ENCODE data around the gene ANKFN1. TPM values are rescaled to one million over a fixed set of nuclear protein-coding genes. Genes with fewer than 3 reads are reported as not detected.

ANKFN1 gene
- total and polyA plus RNA-seq, 3 donors from 2014 or later, result 3.7 to 11.4 (median 5.1) TPM

GRCh38 chr17:56157845-56158244, 4.6 kb downstream of the ANKFN1 start:
- Histone ChIP-seq H3K27me3 (no peaks in the 10 kb centered on the region), H3K36me3 (ENCODE audit: low read depth, missing control alignments) (no peaks in the 10 kb centered on the region), H3K9me3 (no peaks in the 10 kb centered on the region), H3K4me3 (no peak overlapping the region), H3K27ac (no peak overlapping the region), H3K4me1 (no peaks in the 10 kb centered on the region)
- DNase-seq, result no peak
- WGBS, 2 donors, result 86 to 96% methylated on average over 4 of the region's 4 CpGs
- intact Hi-C loops (cut with DNase I; ENCODE audit: low total_unique reads), result no loop called here
- no peak for TF ChIP-seq CTCF (IDR thresholded peaks at IDR 0.05)
- no peak for TF ChIP-seq POLR2A (IDR thresholded peaks at IDR 0.05)

GRCh38 chr17:56158344-56158743, 5.1 kb downstream of the ANKFN1 start:
- H3K27ac ChIP-seq, result no peak overlapping the region
- no peaks in the 10 kb centered on the region for H3K27me3 ChIP-seq
- no peaks in the 10 kb centered on the region for H3K4me1 ChIP-seq
- 50% methylated on average over 1 of the region's 1 CpG for WGBS, 2 donors
- no peak for TF ChIP-seq POLR2A (IDR thresholded peaks at IDR 0.05)
- TF ChIP-seq CTCF (IDR thresholded peaks at IDR 0.05), result no peak
- intact Hi-C loops (cut with DNase I; ENCODE audit: low total_unique reads), result no loop called here
- H3K9me3 ChIP-seq, result no peaks in the 10 kb centered on the region
- no peak overlapping the region for H3K4me3 ChIP-seq
- no peaks in the 10 kb centered on the region for H3K36me3 ChIP-seq (ENCODE audit: low read depth, missing control alignments)
- DNase-seq, result no peak

- Histone ChIP-seq H3K27me3 (no peaks in the 10 kb centered on the region), H3K36me3 (ENCODE audit: low read depth, missing control alignments) (no peaks in the 10 kb centered on the region), H3K9me3 (no peaks in the 10 kb centered on the region), H3K27ac (no peak overlapping the region), H3K4me3 (no peak overlapping the region), H3K4me1 (no peaks in the 10 kb centered on the region)
- TF ChIP-seq POLR2A (IDR thresholded peaks at IDR 0.05), result no peak
- no peak for TF ChIP-seq CTCF (IDR thresholded peaks at IDR 0.05)
- DNase-seq, result no peak
- intact Hi-C loops (cut with DNase I; ENCODE audit: low total_unique reads), result no loop called here
- 51 to 57% methylated on average over 4 of the region's 4 CpGs for WGBS, 2 donors
These were observed 5.9 kb downstream of the ANKFN1 start for GRCh38 chr17:56158915-56159825.

GRCh38 chr17:56159826-56160380, 6.6 kb downstream of the ANKFN1 start:
- TF ChIP-seq CTCF (IDR thresholded peaks at IDR 0.05), result no peak
- no peak for TF ChIP-seq POLR2A (IDR thresholded peaks at IDR 0.05)
- no peak for DNase-seq

More at GRCh38 chr17:56159826-56160380, 6.6 kb downstream of the ANKFN1 start:
- no peak overlapping the region for H3K27ac ChIP-seq
- H3K27me3 ChIP-seq, result no peaks in the 10 kb centered on the region
- no peak overlapping the region for H3K4me3 ChIP-seq
- 62 to 67% methylated on average over 1 of the region's 1 CpG for WGBS, 2 donors
- H3K4me1 ChIP-seq, result no peaks in the 10 kb centered on the region
- intact Hi-C loops (cut with DNase I; ENCODE audit: low total_unique reads), result no loop called here
- no peaks in the 10 kb centered on the region for H3K36me3 ChIP-seq (ENCODE audit: low read depth, missing control alignments)
- no peaks in the 10 kb centered on the region for H3K9me3 ChIP-seq
